Fibroblast of skin of right biceps (primary cell): ENCODE data around the gene GPC6.
A peak's percentile ranks its signal among the peaks of the same experiment; 100 is the strongest.

Experiments used
- DNase-seq: peaks from one replicate; pipeline ENCODE4 v3.0.0-alpha.2; 2013

Gene GPC6

GRCh38 chr13:93386116-93386515 is 159.5 kb downstream of the GPC6 start:
- no peak for DNase-seq

GRCh38 chr13:93388701-93389100 is 162.1 kb downstream of the GPC6 start:
- DNase-seq = peak; percentile 77

DNA sequence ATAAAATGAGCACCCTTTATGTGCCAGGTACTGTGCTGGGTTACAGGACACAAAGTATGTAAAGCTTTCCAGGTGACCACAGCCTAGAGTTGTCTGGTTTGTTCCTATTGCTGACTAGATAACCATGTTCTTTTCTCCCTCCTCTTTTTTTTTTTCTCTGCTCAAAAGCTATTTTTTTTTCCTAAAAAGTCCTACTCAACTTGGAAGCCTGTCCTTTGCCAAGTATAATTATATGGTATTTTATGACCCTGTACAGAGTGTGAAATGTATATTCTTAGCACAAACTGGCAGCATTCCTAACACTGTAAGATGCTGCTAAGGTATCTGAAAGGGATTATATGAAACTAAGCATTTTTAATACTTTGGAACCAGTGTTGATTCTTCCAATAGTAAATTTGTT is 171.0 kb downstream of the GPC6 start:
- peak; percentile 19 for DNase-seq

DNA sequence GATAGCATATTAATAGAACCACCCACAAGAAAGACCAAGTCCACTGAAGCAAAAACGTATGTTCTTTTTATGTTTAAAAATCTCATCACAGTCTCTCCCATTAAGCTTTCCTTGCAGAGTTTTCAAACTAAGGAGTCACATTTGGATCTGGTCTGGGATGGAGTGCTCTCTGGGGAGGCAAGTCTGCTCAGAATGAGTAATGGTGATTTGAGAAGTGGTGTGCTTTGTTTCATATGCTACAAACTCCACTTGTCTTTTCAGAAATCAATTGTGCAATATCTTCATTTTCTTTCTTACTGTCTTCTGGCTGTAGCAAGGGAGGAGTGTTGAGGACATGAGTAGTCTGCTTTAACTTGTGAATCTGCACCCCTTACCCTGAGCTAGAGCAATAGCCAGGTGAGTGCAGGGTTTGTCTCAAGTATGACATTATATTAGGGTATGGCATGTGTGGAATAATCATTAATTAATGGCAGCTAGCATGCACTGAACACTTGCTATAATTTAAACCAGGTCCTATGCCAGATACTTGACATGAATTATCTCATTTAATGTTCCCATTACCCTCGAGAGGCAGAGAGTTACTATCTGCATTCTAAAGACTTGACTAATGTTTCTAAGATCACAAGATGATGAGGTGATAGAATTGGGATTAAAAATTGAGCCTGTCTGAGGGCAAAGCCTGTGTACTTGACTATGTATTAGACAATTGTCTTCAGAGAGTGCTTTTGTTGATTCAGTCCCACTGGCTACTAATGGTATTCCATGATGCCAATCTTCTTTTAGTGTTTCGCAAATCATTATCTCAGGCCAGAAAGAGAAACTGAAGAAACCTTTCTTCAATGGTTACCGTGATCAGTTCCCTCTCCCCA is 171.8 kb downstream of the GPC6 start:
- DNase-seq = peak; percentile 47

- DNase-seq = no peak
These were observed 172.6 kb downstream of the GPC6 start for GRCh38 chr13:93399212-93399611.

- no peak for DNase-seq
These were observed 179.5 kb downstream of the GPC6 start for GRCh38 chr13:93406136-93406535.

GRCh38 chr13:93407551-93407950 is 180.9 kb downstream of the GPC6 start:
- DNase-seq = no peak

GRCh38 chr13:93409001-93409400 is 182.4 kb downstream of the GPC6 start:
- no peak for DNase-seq

GRCh38 chr13:93409816-93410215 is 183.2 kb downstream of the GPC6 start:
- DNase-seq = no peak

DNA sequence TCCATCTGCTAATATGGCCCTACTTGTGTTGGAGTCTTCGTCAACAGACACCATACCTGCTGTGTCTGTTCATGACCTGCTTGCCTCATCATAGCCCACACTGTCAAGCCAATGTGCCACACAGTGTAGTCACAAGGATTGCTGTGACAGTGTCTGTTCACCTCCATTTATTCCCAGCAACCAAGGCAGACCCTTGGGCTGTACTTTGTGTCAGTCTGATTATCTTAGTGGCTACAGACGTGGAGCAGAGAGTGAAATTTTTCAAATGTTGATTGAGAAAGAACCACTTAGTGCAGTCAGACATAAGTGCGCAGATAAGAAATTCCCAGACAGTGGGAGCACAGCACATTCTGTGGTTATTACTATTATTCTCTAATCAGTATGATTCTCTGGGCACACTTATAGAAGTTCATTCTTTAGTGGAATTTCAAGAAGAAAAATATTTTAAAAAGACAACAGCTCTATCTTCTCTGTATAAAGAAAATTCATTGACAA is 184.6 kb downstream of the GPC6 start:
- no peak for DNase-seq

GRCh38 chr13:93412676-93413075 is 186.1 kb downstream of the GPC6 start:
- DNase-seq = no peak

DNA sequence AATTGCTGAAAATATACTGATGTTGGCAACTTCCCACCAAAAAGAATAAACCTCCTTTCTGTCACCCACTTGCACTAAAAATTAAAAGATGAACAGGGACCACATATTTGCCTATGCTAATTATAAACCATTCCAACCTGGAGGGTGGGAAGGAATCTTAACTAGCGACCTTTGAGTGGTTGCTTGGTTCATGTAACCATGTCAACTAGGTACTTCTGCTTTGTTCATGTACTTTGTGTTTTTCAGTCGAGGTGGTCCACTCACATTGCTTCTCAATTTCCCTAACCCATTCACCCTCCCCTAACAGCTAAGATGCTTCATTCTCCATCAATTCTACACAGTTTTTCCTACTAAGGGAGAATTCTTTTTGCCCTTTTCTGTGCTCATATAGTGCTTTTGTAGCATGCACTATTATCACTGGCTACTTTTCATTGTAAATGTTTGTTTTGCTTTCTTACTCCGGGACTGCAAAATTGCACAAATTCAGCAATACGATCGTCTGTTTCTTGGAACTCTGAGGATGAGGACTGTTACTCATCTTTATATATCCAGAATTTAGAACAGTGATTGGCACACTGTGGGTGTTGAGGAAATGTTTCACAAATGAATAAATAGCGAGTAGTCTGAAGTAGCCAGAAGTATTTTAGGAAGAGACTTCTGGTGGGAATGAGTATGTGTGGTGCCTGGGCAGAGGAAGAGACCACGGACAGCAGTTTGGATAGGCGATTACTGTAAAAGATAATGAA is 187.5 kb downstream of the GPC6 start:
- DNase-seq = peak; percentile 30

GRCh38 chr13:93416736-93417355 is 190.2 kb downstream of the GPC6 start:
- peak; percentile 51 for DNase-seq

DNA sequence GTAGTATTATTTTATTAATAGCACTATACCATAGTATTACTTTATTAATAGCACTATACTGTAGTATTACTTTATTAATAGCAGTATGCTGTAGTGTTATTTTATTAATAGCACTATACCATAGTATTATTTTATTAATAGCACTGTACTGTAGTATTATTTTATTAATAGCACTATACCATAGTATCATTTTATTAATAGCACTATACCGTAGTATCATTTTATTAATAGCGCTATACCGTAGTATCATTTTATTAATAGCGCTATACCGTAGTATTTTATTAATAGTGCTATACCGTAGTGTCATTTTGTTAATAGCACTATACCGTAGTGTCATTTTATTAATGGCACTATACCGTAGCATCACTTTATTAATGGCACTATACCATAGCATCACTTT is 191.8 kb downstream of the GPC6 start:
- no peak for DNase-seq

- no peak for DNase-seq
These were observed 193.6 kb downstream of the GPC6 start for GRCh38 chr13:93420206-93420605.

- no peak for DNase-seq
These were observed 194.3 kb downstream of the GPC6 start for GRCh38 chr13:93420887-93421286.

- DNase-seq = no peak
These were observed 196.5 kb downstream of the GPC6 start for GRCh38 chr13:93422980-93423543.

DNA sequence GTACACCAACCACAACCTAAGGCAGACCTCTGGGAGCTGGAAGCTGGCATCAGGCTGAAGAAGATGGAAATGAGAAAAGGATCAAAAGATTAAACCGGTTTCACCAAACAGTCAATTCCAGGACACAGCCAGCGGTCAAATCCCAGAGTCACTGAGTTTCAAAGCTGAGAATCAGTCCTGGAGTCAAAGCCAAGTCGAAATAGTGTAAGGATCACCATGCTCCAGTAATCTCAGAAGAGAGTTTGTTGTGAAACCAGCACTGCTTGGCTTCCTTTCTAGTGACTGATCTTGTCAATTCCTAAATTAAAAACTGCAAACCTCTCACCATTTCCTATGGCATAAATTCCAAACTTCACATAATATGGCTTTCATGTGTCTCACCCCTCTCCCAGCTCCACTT is 198.8 kb downstream of the GPC6 start:
- DNase-seq = no peak

- DNase-seq = no peak
These were observed 203.8 kb downstream of the GPC6 start for GRCh38 chr13:93430381-93430780.

- DNase-seq = no peak
These were observed 209.0 kb downstream of the GPC6 start for GRCh38 chr13:93435651-93436050.

DNA sequence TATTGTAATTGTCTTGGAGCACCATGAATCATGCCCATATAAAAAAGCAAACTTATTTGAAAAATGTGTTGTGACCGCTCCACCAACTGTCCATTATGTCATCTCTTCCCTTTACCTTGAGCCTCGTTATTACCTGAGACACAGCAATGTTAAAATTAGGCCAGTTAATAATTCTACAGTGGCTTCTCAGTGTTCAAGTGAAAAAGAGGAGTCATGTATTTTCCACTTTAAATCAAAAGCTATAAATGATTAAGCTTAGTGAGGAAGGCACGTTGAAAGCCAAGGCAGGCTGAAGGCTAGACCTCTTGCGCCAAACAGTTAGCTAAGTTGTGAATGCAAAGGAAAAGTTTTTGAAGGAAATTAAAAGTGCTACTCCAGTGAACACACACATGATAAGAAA is 210.5 kb downstream of the GPC6 start:
- DNase-seq = no peak

- no peak for DNase-seq
These were observed 219.6 kb downstream of the GPC6 start for GRCh38 chr13:93446238-93446637.

DNA sequence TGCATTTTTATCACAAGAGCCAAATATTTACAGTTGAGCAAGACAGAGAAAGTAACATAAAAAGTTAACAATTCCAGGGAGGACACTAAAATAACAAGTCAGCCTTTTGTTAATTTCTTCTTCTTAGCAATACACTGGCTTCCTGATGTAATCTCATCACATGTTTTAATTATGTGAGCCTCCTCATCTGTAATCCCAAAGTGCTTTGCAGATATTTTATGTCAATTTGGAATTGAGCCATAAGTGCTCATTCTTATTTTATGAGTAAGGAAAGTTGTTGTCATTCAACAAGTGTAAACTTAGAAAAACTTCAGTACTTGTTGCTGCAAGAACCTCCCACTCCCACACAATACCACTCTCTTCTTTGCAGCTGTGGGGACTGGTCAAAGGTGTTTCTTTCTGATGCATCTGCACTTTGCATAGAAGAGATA is 223.6 kb downstream of the GPC6 start:
- DNase-seq = peak; percentile 57
